ENCODE results near the gene RABGAP1L.

RABGAP1L gene

DNA sequence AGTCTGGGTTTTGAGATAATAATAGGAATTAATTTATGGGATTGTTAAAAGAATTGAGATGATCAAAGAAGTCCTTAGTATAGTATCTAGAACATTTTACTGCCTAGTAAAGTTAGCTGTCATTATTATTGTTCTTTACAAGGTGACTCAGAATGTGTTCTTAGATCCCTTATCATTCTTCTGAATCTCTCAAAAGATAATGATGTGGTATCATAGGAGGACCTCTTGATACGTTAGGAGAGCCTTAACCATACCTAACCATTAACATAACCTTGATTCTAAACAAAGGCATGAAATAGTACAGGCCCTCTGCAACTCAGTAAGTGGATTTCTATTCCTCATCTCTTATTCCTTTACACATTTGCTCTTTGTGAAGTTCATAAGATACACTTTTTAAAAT is 593.8 kb downstream of the RABGAP1L start:
- TF ChIP-seq, protein P1, sequence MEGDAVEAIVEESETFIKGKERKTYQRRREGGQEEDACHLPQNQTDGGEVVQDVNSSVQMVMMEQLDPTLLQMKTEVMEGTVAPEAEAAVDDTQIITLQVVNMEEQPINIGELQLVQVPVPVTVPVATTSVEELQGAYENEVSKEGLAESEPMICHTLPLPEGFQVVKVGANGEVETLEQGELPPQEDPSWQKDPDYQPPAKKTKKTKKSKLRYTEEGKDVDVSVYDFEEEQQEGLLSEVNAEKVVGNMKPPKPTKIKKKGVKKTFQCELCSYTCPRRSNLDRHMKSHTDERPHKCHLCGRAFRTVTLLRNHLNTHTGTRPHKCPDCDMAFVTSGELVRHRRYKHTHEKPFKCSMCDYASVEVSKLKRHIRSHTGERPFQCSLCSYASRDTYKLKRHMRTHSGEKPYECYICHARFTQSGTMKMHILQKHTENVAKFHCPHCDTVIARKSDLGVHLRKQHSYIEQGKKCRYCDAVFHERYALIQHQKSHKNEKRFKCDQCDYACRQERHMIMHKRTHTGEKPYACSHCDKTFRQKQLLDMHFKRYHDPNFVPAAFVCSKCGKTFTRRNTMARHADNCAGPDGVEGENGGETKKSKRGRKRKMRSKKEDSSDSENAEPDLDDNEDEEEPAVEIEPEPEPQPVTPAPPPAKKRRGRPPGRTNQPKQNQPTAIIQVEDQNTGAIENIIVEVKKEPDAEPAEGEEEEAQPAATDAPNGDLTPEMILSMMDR (IDR thresholded peaks at IDR 0.05; ENCODE audit: unreplicated experiment in 3 of 3): no peak
- Mint-ChIP-seq H3K9me3 (no peaks in the 10 kb centered on the region), H3K27me3 (ENCODE audit: low read depth) (no peaks in the 10 kb centered on the region), H3K27ac (no peak overlapping the region), H3K4me3 (no peak overlapping the region), H3K36me3 (ENCODE audit: low read depth) (no peaks in the 10 kb centered on the region), H3K4me1 (no peaks in the 10 kb centered on the region)

DNA sequence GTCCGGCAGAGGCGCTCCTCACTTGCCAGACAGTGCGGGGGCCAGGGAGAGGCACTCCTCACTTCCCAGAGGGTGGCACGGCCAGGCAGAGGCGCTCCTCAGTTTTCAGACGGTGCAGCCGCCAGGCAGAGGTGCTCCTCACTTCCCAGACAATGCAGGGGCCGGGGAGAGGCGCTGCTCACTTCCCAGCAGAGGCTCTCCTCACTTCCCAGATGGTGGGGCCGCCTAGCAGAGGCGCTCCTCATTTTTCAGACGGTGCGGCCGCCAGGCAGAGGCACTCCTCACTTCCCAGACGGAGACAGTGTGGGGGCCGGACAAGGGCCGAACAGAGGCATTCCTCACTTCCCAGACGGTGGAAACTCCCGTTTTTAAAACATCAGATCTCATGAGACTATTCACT is 602.0 kb downstream of the RABGAP1L start:
- no peaks in the 10 kb centered on the region for H3K4me1 Mint-ChIP-seq
- TF ChIP-seq, protein P1 (IDR thresholded peaks at IDR 0.05; ENCODE audit: unreplicated experiment in 3 of 3): no peak
- no peaks in the 10 kb centered on the region for H3K27me3 Mint-ChIP-seq (ENCODE audit: low read depth)
- no peak overlapping the region for H3K27ac Mint-ChIP-seq
- H3K4me3 Mint-ChIP-seq: no peak overlapping the region
- no peaks in the 10 kb centered on the region for H3K9me3 Mint-ChIP-seq
- H3K36me3 Mint-ChIP-seq (ENCODE audit: low read depth): peaks cover 4% of the 10 kb centered on the region

DNA sequence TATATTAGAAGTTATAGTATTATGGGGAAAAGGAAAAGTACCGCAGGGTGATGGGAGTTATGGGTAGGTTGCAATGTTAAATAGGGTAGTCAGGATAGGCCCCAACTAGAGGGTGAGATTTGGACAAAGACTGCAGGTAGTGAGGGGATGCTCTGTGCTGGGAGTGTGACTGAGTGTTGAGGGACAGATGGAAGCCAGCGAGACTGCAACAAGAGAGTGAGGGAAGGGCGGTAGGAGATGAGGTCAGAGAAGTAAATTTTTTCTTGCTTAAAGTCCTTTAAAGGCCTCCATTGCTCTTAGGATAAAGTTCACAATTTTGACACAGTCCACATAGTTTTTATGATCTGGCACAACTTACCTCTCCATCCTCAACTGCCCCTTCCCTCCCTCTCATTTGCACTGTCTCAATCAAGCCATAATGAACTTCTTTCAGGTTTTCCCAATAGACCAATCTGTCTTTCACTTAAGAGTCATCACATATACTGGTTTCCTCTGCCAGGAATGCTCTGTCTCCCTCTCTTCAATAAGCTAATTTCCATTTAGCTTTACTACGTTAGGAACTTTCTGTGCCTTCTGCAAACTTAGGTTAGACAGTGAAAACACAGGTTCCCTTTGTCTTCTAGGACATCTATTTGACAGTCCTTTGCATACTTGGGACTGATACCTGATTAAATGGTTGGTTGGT is 602.7 kb downstream of the RABGAP1L start:
- H3K9me3 Mint-ChIP-seq: no peaks in the 10 kb centered on the region
- H3K4me3 Mint-ChIP-seq: no peak overlapping the region
- no peaks in the 10 kb centered on the region for H3K4me1 Mint-ChIP-seq
- H3K27ac Mint-ChIP-seq: no peak overlapping the region
- no peaks in the 10 kb centered on the region for H3K27me3 Mint-ChIP-seq (ENCODE audit: low read depth)
- H3K36me3 Mint-ChIP-seq (ENCODE audit: low read depth): peaks cover 4% of the 10 kb centered on the region
- TF ChIP-seq, protein P1 (IDR thresholded peaks at IDR 0.05; ENCODE audit: unreplicated experiment in 3 of 3): no peak

DNA sequence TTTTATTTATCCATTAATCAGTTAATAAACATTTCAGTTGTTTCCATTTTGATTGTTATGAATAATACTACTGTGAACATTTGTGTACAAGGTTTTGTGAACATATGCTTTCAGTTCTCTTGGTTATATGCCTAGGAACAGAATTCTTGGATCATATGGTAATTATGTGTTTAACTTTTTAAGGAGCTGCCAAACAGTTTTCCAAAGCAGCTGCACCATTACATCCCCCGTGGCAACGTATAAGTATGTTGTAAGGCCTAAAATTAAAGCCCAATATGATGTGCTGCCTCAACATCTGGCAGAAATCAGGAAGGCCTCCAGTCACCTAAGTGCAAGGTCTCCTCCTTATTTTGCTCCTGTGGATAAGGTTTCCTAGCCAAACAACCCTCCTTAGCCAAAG is 604.9 kb downstream of the RABGAP1L start:
- Mint-ChIP-seq H3K4me1 (no peaks in the 10 kb centered on the region), H3K27ac (no peak overlapping the region), H3K27me3 (ENCODE audit: low read depth) (no peaks in the 10 kb centered on the region), H3K9me3 (no peaks in the 10 kb centered on the region), H3K36me3 (ENCODE audit: low read depth) (peaks cover 4% of the 10 kb centered on the region), H3K4me3 (no peak overlapping the region)
- TF ChIP-seq, protein P1 (IDR thresholded peaks at IDR 0.05; ENCODE audit: unreplicated experiment in 3 of 3): no peak

DNA sequence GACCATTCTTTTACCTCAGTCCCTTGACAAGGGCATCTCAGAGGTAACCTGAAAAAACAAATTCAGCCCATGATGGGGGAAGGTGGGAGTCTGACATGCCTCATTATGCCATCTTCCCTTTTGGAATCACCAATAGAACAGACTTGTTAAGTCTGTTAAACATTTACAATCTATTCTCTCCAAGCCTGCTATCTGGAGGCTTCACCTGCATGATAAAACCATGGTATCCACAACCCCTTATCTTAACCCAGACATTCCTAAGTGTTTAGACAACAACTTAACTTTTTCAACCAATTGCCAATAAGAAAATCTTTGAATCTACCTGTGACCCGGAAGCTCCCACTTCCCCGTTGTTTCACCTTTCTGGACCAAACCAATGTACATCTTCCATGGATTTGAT is 607.4 kb downstream of the RABGAP1L start:
- no peaks in the 10 kb centered on the region for H3K9me3 Mint-ChIP-seq
- no peak overlapping the region for H3K27ac Mint-ChIP-seq
- H3K36me3 Mint-ChIP-seq (ENCODE audit: low read depth): no peaks in the 10 kb centered on the region
- H3K27me3 Mint-ChIP-seq (ENCODE audit: low read depth): no peaks in the 10 kb centered on the region
- TF ChIP-seq, protein P1 (IDR thresholded peaks at IDR 0.05; ENCODE audit: unreplicated experiment in 3 of 3): no peak
- no peaks in the 10 kb centered on the region for H3K4me1 Mint-ChIP-seq
- no peak overlapping the region for H3K4me3 Mint-ChIP-seq

DNA sequence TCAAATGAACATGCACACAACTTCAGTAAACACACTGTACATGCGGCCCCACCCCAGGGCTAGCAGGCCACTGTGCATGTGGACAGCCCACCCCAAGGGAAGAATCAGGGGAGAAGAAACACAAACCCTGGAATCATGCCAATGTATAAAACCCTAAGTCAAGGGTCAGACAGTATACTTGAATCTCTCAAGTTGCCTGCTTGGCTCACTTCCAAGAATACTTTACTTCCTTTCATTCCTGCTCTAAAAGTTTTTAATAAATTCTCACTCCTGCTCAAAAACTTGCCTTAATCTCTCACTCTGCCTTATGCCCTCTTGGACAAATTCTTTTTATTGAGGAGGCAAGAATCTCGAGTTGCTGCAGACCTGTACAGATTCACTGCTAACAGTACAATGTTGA is 609.2 kb downstream of the RABGAP1L start:
- Mint-ChIP-seq H3K36me3 (ENCODE audit: low read depth) (no peaks in the 10 kb centered on the region), H3K4me3 (no peak overlapping the region)
- TF ChIP-seq, protein P1 (IDR thresholded peaks at IDR 0.05; ENCODE audit: unreplicated experiment in 3 of 3): no peak

More for the DNA sequence above, 609.2 kb downstream of the RABGAP1L start:
- H3K9me3 Mint-ChIP-seq: no peaks in the 10 kb centered on the region
- H3K4me1 Mint-ChIP-seq: no peaks in the 10 kb centered on the region
- no peaks in the 10 kb centered on the region for H3K27me3 Mint-ChIP-seq (ENCODE audit: low read depth)
- H3K27ac Mint-ChIP-seq: peak overlapping the region in 1 of 3 experiments; percentile 5
